ENCODE measurements around the gene MRPL20.

Gene MRPL20

DNA sequence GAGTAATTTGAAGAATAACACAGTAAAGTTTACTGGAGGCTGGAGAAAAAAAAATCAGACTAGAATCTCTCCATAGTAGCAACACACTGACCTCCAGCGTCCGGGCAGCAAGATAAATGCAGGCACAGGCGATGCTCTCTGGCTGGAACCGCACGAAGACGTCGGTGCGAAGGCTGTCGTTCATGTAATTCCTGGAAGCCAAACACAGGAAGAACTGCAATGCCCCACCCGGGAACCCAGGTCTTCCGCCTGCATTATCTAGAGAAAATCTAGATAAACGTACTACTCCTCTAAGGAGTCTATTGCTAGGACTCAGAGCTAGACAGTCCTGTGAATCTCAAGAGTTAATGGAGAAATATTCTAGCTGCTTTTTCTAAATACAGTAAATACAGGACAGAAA lies 16.4 kb downstream of the MRPL20 start:
- Histone ChIP-seq H3K4me1 (ENCODE audit: control insufficient read depth, low read length) (no peaks in the 10 kb centered on the region), H3K27ac (ENCODE audit: low read depth, low read length) (no peak overlapping the region), H3F3A (ENCODE audit: control insufficient read depth, insufficient read depth) (no peaks in the 10 kb centered on the region), H3K4me2 (ENCODE audit: low read length) (no peak overlapping the region), H3K36me3 (ENCODE audit: control insufficient read depth, low read length) (peaks cover 97% of the 10 kb centered on the region), H3K4me3 (ENCODE audit: low read length) (no peak overlapping the region), H3K9me3 (ENCODE audit: control insufficient read depth, insufficient read depth, low read length) (no peaks in the 10 kb centered on the region), H3K27me3 (ENCODE audit: control insufficient read depth, low read length) (no peaks in the 10 kb centered on the region), H3K79me2 (ENCODE audit: control insufficient read depth, low read length) (peaks cover 43% of the 10 kb centered on the region), H3K9me2 (replicated peaks; ENCODE audit: control insufficient read depth, low read length) (no peaks in the 10 kb centered on the region), H4K20me1 (ENCODE audit: control insufficient read depth, insufficient read depth, low read depth, low read length) (peaks cover 3% of the 10 kb centered on the region)
- no peak for TF ChIP-seq EZH2phosphoT487 (IDR thresholded peaks at IDR 0.05; ENCODE audit: borderline replicate concordance, low read length)
- TF ChIP-seq, protein P1, sequence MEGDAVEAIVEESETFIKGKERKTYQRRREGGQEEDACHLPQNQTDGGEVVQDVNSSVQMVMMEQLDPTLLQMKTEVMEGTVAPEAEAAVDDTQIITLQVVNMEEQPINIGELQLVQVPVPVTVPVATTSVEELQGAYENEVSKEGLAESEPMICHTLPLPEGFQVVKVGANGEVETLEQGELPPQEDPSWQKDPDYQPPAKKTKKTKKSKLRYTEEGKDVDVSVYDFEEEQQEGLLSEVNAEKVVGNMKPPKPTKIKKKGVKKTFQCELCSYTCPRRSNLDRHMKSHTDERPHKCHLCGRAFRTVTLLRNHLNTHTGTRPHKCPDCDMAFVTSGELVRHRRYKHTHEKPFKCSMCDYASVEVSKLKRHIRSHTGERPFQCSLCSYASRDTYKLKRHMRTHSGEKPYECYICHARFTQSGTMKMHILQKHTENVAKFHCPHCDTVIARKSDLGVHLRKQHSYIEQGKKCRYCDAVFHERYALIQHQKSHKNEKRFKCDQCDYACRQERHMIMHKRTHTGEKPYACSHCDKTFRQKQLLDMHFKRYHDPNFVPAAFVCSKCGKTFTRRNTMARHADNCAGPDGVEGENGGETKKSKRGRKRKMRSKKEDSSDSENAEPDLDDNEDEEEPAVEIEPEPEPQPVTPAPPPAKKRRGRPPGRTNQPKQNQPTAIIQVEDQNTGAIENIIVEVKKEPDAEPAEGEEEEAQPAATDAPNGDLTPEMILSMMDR (IDR thresholded peaks at IDR 0.05; ENCODE audit: low read depth, low read length, poor library complexity, severe bottlenecking) = no peak

DNA sequence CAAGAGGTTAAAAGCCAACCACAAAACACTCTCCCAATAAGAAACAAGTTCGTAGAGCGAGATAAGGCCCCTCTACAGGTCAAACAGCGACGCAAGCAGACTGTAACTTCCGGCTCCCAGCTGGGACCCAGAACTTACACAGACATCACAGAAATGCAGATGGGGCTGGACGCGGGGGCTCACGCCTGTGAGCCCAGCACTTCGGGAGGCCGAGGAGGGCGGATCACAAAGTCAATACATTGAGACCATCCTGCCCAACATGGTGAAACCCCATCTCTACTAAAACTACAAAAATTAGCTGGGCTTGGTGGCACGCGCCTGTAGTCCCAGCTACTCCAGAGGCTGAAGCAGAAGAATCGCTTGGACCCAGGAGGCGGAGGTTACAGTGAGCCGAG lies 19.0 kb downstream of the MRPL20 start:
- Histone ChIP-seq H3K27ac (ENCODE audit: low read depth, low read length) (no peak overlapping the region), H3F3A (ENCODE audit: control insufficient read depth, insufficient read depth) (no peaks in the 10 kb centered on the region), H3K4me1 (ENCODE audit: control insufficient read depth, low read length) (no peaks in the 10 kb centered on the region), H4K20me1 (ENCODE audit: control insufficient read depth, insufficient read depth, low read depth, low read length) (no peaks in the 10 kb centered on the region; the same call in 1 of the 2 replicates), H3K9me2 (replicated peaks; ENCODE audit: control insufficient read depth, low read length) (no peaks in the 10 kb centered on the region), H3K36me3 (ENCODE audit: control insufficient read depth, low read length) (peaks cover 72% of the 10 kb centered on the region), H3K9me3 (ENCODE audit: control insufficient read depth, insufficient read depth, low read length) (no peaks in the 10 kb centered on the region), H3K27me3 (ENCODE audit: control insufficient read depth, low read length) (no peaks in the 10 kb centered on the region), H3K79me2 (ENCODE audit: control insufficient read depth, low read length) (peaks cover 22% of the 10 kb centered on the region), H3K4me3 (ENCODE audit: low read length) (no peak overlapping the region), H3K4me2 (ENCODE audit: low read length) (no peak overlapping the region)
- TF ChIP-seq, protein P1 (IDR thresholded peaks at IDR 0.05; ENCODE audit: low read depth, low read length, poor library complexity, severe bottlenecking) = no peak
- TF ChIP-seq EZH2phosphoT487 (IDR thresholded peaks at IDR 0.05; ENCODE audit: borderline replicate concordance, low read length) = no peak

DNA sequence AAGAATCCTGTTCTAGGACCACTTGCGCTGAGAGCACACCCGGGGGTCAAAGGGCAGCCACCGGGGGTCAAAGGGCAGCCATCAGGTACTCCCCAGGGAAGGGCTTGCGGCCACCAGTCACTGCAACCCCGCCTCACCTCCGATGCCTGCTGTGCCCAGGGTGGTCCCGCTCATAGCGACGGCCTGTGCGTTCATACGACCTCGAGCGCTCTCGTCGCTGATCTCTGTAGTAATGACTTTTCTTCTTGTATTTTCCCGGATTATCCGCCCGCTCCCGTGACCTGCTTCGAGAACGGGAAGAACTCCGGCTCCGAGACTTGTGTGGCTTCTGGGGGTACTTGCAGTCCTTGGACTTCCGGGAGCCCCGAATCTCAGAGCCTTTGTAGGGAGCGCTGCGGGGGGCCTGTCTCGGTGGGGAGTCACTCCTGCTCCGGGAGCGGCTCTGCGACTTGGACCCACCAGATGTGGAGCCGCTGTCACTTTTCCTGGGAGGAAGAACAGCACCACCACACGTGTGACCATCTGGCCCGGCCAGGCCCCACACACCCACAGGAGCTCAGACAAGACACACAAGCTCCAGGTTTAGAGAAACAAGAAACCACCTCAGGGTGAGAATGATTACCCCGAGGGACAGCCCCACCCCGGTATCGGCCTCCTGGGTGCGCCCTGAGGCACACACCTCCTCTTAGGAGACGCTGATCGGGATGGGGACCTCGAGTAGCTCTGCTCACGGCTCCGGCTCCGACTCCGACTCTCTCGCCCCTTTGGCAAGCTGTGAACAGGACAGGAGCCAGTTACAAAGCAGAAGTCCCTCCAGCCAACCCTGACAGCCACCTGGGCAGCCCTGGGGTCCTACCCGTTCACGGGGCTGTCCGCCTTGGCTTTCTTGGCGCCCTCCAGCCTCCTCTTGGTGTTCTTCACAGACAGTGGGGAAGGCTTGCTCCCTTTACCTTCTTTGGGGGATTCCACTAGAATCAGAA lies 19.7 kb downstream of the MRPL20 start:
- H3K9me2 ChIP-seq (replicated peaks; ENCODE audit: control insufficient read depth, low read length) = no peaks in the 10 kb centered on the region
- H3F3A ChIP-seq (ENCODE audit: control insufficient read depth, insufficient read depth) = no peaks in the 10 kb centered on the region
- H3K79me2 ChIP-seq (ENCODE audit: control insufficient read depth, low read length) = peaks cover 23% of the 10 kb centered on the region
- H4K20me1 ChIP-seq (ENCODE audit: control insufficient read depth, insufficient read depth, low read depth, low read length) = no peaks in the 10 kb centered on the region; the same call in 1 of the 2 replicates
- TF ChIP-seq, protein P1 (IDR thresholded peaks at IDR 0.05; ENCODE audit: low read depth, low read length, poor library complexity, severe bottlenecking) = no peak
- no peak for TF ChIP-seq EZH2phosphoT487 (IDR thresholded peaks at IDR 0.05; ENCODE audit: borderline replicate concordance, low read length)
- H3K27me3 ChIP-seq (ENCODE audit: control insufficient read depth, low read length) = no peaks in the 10 kb centered on the region
- H3K9me3 ChIP-seq (ENCODE audit: control insufficient read depth, insufficient read depth, low read length) = no peaks in the 10 kb centered on the region
- no peak overlapping the region for H3K4me2 ChIP-seq (ENCODE audit: low read length)
- H3K27ac ChIP-seq (ENCODE audit: low read depth, low read length) = no peak overlapping the region
- no peak overlapping the region for H3K4me3 ChIP-seq (ENCODE audit: low read length)
- H3K36me3 ChIP-seq (ENCODE audit: control insufficient read depth, low read length) = peaks cover 65% of the 10 kb centered on the region
- H3K4me1 ChIP-seq (ENCODE audit: control insufficient read depth, low read length) = no peaks in the 10 kb centered on the region
